H1 (cell line): Measurements from ENCODE around the gene NMRAL1. TPM values are rescaled to one million over a fixed set of nuclear protein-coding genes. Genes with fewer than 3 reads are reported as not detected.

Experiments
- KDM4A ChIP-seq: IDR thresholded peaks from one replicate; pipeline ENCODE4 v1.7.1; 2012; ENCODE audit warnings: low read depth, mild to moderate bottlenecking, moderate library complexity, low read length, inconsistent platforms; ENCODE audit not compliant: severe bottlenecking
- polyA plus RNA-seq, 7 experiments: library from polyadenylated mRNA; depleted of rRNA in 3 of 7; stranded (reverse) in 5 of 7; unstranded in 2 of 7; fragments of >200 nt in 5 of 7; fragments of 200-250 nt in 2 of 7; gene quantifications; 1 replicate in 5 of 7; 2 replicates in 1 of 7; 4 replicates in 1 of 7; pipeline versions ENCODE4 v1.2.1 to v1.2.3, GENCODE V29; 2011 to 2013; ENCODE audit warnings: missing spikeins in 2 of 7, mixed read lengths in 2 of 7
- total RNA-seq: library from RNA; stranded (reverse); fragmentation: NEBNext Ultra II Directional; extraction: Animal tissue kit (Norgen Biotek cat#: 25700); gene quantifications from 2 replicates; pipeline ENCODE4 v1.2.1, GENCODE V29; 2021

The NMRAL1 gene
- total and polyA plus RNA-seq, 2 of the 8 experiments (the other 6 are each of a cell fraction or from before 2014, with no cell fraction given) = 66.8 to 143 TPM

GRCh38 chr16:4491898-4492297 lies 17.5 kb upstream of the NMRAL1 start (continued):
- TF ChIP-seq KDM4A = no peak
